Measurements from ENCODE around the gene CHN2. TPM values are rescaled to one million over a fixed set of nuclear protein-coding genes. Genes with fewer than 3 reads are reported as not detected.

CHN2 gene
- polyA plus RNA-seq, 1 donor from 2014 or later, result 136 TPM

- Histone ChIP-seq H3K79me2 (replicated peaks; ENCODE audit: insufficient read depth, low read length) (no peaks in the 10 kb centered on the region), H3K36me3 (ENCODE audit: insufficient read depth, low read length) (no peaks in the 10 kb centered on the region), H3K9ac (ENCODE audit: low read length) (no peak overlapping the region), H3K4me3 (ENCODE audit: low read length) (no peak overlapping the region), H2AFZ (ENCODE audit: low read depth, low read length) (no peak overlapping the region), H3K27me3 (ENCODE audit: insufficient read depth, low read depth, low read length) (no peaks in the 10 kb centered on the region), H3K9me3 (ENCODE audit: low read length) (no peaks in the 10 kb centered on the region), H3K27ac (ENCODE audit: low read length) (no peak overlapping the region), H3F3A (ENCODE audit: insufficient read depth, low read length, poor library complexity, severe bottlenecking) (no peaks in the 10 kb centered on the region), H3K9me2 (ENCODE audit: insufficient read depth, low read length) (no peaks in the 10 kb centered on the region), H3K4me2 (ENCODE audit: low read length) (no peak overlapping the region), H4K20me1 (ENCODE audit: insufficient read depth) (no peaks in the 10 kb centered on the region)
- TF ChIP-seq EP300 (conservative IDR thresholded peaks at IDR 0.05; ENCODE audit: poor library complexity, severe bottlenecking) (no peak), REST (IDR thresholded peaks at IDR 0.05; ENCODE audit: borderline replicate concordance) (no peak), CTCF (IDR thresholded peaks at IDR 0.05; ENCODE audit: poor library complexity, severe bottlenecking) (no peak), TAF1 (IDR thresholded peaks at IDR 0.05; ENCODE audit: low read depth) (no peak), SMC3 (conservative IDR thresholded peaks at IDR 0.05; ENCODE audit: poor library complexity) (no peak), MXI1 (conservative IDR thresholded peaks at IDR 0.05; ENCODE audit: poor library complexity, severe bottlenecking) (no peak), EZH2 (IDR thresholded peaks at IDR 0.05; ENCODE audit: borderline replicate concordance, insufficient read depth, low read length, poor library complexity, severe bottlenecking) (no peak), POLR2AphosphoS5 (IDR thresholded peaks at IDR 0.05) (no peak), RAD21 (conservative IDR thresholded peaks at IDR 0.05) (no peak)
These were observed 269.1 kb downstream of the CHN2 start for GRCh38 chr7:29463504-29464158.

- Histone ChIP-seq H3K36me3 (ENCODE audit: insufficient read depth, low read length) (no peaks in the 10 kb centered on the region), H2AFZ (ENCODE audit: low read depth, low read length) (no peak overlapping the region), H3K9me2 (ENCODE audit: insufficient read depth, low read length) (no peaks in the 10 kb centered on the region), H3K27ac (ENCODE audit: low read length) (no peak overlapping the region), H3K4me2 (ENCODE audit: low read length) (no peak overlapping the region), H3K27me3 (ENCODE audit: insufficient read depth, low read depth, low read length) (no peaks in the 10 kb centered on the region), H3F3A (ENCODE audit: insufficient read depth, low read length, poor library complexity, severe bottlenecking) (no peaks in the 10 kb centered on the region), H3K4me3 (ENCODE audit: low read length) (no peak overlapping the region), H4K20me1 (ENCODE audit: insufficient read depth) (no peaks in the 10 kb centered on the region), H3K79me2 (replicated peaks; ENCODE audit: insufficient read depth, low read length) (no peaks in the 10 kb centered on the region), H3K9me3 (ENCODE audit: low read length) (no peaks in the 10 kb centered on the region), H3K9ac (ENCODE audit: low read length) (no peak overlapping the region)
- no peak for TF ChIP-seq POLR2AphosphoS5 (IDR thresholded peaks at IDR 0.05)
- no peak for TF ChIP-seq EZH2 (IDR thresholded peaks at IDR 0.05; ENCODE audit: borderline replicate concordance, insufficient read depth, low read length, poor library complexity, severe bottlenecking)
- no peak for TF ChIP-seq REST (IDR thresholded peaks at IDR 0.05; ENCODE audit: borderline replicate concordance)
- TF ChIP-seq SMC3 (conservative IDR thresholded peaks at IDR 0.05; ENCODE audit: poor library complexity), result no peak
- no peak for TF ChIP-seq RAD21 (conservative IDR thresholded peaks at IDR 0.05)
- TF ChIP-seq EP300 (conservative IDR thresholded peaks at IDR 0.05; ENCODE audit: poor library complexity, severe bottlenecking), result no peak
- TF ChIP-seq CTCF (IDR thresholded peaks at IDR 0.05; ENCODE audit: poor library complexity, severe bottlenecking), result no peak
- no peak for TF ChIP-seq TAF1 (IDR thresholded peaks at IDR 0.05; ENCODE audit: low read depth)
- TF ChIP-seq MXI1 (conservative IDR thresholded peaks at IDR 0.05; ENCODE audit: poor library complexity, severe bottlenecking), result no peak
These were observed 270.2 kb downstream of the CHN2 start for GRCh38 chr7:29464753-29465152.
